Measurements from ENCODE around the gene MEIS1.

Gene MEIS1

DNA sequence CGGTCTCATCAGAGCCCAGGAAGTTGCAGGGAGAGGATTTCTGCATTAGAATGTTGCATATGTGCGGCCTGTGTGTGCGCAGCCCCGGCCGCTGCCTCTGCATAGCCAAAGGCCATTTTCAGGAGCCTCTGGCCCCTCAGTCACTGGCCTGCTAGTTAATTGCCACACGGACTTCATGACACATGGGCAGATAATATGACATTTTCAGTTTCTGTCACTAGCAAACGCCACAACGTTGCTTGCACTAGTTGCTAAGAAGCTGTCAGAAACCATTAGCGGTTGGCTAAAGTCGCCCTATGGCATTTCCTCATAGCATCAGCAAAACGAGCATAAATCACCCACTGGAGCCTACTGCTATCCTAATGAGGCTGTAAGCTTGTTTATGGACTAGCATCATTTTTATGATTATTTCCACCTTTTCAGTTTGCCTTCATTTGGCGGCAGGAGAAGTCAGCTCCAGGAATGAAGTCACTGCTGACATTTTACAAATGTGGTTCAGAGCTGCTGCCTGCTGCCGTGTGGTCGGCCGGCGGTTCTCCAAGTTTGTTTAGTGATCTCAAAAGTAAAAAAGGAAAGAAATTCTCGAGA lies 73.7 kb downstream of the MEIS1 start:
- Histone ChIP-seq H3K27ac (no peak overlapping the region), H3K9me3 (ENCODE audit: severe bottlenecking) (no peaks in the 10 kb centered on the region), H3K36me3 (no peaks in the 10 kb centered on the region), H3K4me3 (ENCODE audit: low read depth, low read length) (no peak overlapping the region), H3K27me3 (ENCODE audit: insufficient read depth, low read depth, severe bottlenecking) (no peaks in the 10 kb centered on the region)
- DNase-seq = no peak
- TF ChIP-seq, protein P1, sequence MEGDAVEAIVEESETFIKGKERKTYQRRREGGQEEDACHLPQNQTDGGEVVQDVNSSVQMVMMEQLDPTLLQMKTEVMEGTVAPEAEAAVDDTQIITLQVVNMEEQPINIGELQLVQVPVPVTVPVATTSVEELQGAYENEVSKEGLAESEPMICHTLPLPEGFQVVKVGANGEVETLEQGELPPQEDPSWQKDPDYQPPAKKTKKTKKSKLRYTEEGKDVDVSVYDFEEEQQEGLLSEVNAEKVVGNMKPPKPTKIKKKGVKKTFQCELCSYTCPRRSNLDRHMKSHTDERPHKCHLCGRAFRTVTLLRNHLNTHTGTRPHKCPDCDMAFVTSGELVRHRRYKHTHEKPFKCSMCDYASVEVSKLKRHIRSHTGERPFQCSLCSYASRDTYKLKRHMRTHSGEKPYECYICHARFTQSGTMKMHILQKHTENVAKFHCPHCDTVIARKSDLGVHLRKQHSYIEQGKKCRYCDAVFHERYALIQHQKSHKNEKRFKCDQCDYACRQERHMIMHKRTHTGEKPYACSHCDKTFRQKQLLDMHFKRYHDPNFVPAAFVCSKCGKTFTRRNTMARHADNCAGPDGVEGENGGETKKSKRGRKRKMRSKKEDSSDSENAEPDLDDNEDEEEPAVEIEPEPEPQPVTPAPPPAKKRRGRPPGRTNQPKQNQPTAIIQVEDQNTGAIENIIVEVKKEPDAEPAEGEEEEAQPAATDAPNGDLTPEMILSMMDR (IDR thresholded peaks at IDR 0.05; ENCODE audit: low read depth, low read length) = no peak

DNA sequence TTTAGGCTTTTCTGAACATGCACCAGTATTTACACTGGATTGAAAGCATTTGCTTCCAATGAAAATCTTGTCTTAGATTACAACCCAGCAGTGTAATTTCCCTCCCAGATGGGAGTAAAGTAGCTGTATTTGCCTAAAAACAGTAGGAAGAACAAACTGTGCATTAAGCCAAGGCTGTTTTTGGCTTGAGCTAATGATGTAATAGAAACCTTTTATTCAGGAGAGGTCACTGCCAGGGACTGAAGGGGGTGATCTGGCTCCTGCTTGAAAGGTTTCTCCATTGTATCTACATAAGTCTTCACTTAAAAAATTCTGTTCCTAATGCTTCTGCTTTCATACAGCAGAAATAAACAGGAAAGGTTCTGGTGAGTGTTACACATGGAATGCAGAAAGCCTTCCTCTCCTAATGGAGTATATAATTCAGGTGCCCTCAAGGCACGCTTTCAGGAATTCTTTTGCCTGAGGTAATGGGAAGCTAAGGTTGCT lies 74.4 kb downstream of the MEIS1 start:
- TF ChIP-seq, protein P1 (IDR thresholded peaks at IDR 0.05; ENCODE audit: low read depth, low read length) = no peak
- Histone ChIP-seq H3K9me3 (ENCODE audit: severe bottlenecking) (no peaks in the 10 kb centered on the region), H3K27ac (no peak overlapping the region), H3K36me3 (no peaks in the 10 kb centered on the region), H3K27me3 (ENCODE audit: insufficient read depth, low read depth, severe bottlenecking) (no peaks in the 10 kb centered on the region), H3K4me3 (ENCODE audit: low read depth, low read length) (no peak overlapping the region)
- no peak for DNase-seq

DNA sequence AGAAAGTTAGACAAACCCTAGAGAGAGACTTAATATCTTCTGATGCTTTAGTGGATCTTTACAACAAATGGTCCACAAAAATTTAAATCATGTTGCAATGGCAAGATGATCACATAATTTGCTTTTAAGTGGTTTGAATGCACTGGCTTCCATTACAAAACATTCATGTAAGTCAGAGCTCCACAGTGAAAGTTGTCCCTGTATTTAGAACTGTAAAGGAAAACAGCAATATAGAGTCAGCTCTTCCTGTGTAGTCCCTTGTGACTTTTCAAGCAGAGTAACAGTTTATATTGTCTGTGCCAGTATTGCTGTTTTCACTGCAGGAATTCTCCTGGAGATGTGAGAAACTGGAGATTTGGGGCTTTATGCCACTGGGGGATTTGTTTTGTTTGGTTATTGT lies 77.7 kb downstream of the MEIS1 start:
- no peak overlapping the region for H3K27ac ChIP-seq
- DNase-seq = no peak
- H3K36me3 ChIP-seq = no peaks in the 10 kb centered on the region
- no peaks in the 10 kb centered on the region for H3K9me3 ChIP-seq (ENCODE audit: severe bottlenecking)
- no peak overlapping the region for H3K4me3 ChIP-seq (ENCODE audit: low read depth, low read length)
- TF ChIP-seq, protein P1 (IDR thresholded peaks at IDR 0.05; ENCODE audit: low read depth, low read length) = no peak
- H3K27me3 ChIP-seq (ENCODE audit: insufficient read depth, low read depth, severe bottlenecking) = no peaks in the 10 kb centered on the region

DNA sequence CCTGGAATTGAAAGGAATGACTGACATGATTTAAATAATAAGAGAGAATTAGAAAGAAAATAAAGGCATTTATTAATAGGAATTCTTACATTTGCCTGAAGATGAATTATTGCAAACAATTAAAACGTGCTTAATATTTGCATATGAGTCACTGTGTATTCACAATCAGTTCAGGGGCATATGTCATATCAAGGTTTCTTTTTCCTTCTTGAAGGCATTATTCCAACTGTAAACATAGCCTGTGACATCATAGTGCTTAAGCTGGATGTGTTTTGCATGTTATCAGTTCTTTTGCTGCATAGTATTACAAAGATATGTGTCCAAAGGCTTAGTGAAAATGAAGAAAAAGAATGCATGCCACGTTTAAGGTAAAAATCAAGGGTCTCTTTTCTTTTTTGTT lies 80.8 kb downstream of the MEIS1 start:
- no peaks in the 10 kb centered on the region for H3K27me3 ChIP-seq (ENCODE audit: insufficient read depth, low read depth, severe bottlenecking)
- no peak overlapping the region for H3K4me3 ChIP-seq (ENCODE audit: low read depth, low read length)
- no peak overlapping the region for H3K27ac ChIP-seq
- H3K9me3 ChIP-seq (ENCODE audit: severe bottlenecking) = no peaks in the 10 kb centered on the region
- TF ChIP-seq, protein P1 (IDR thresholded peaks at IDR 0.05; ENCODE audit: low read depth, low read length) = no peak
- DNase-seq = no peak
- no peaks in the 10 kb centered on the region for H3K36me3 ChIP-seq

DNA sequence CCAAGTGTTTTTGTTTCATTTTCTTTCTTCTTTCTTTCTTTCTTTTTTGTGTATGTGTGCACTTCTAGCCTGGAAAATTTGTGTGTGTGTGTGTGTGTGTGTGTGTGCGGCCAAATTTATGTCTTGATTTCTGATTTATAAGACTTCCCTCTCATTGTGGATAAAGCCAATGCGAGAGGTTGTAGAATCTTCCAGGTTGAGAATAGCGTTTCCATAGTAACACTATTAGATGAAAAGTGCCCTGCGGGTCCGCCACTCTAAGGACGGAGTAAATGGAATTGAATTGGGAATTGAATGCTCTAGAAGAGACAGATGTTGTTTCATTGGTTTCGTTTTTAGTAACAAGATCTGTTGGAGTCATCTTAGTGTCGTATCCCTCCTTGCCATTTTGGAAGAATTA lies 81.6 kb downstream of the MEIS1 start:
- DNase-seq = no peak
- no peak overlapping the region for H3K4me3 ChIP-seq (ENCODE audit: low read depth, low read length)
- H3K27me3 ChIP-seq (ENCODE audit: insufficient read depth, low read depth, severe bottlenecking) = no peaks in the 10 kb centered on the region
- H3K27ac ChIP-seq = no peak overlapping the region
- H3K36me3 ChIP-seq = no peaks in the 10 kb centered on the region
- H3K9me3 ChIP-seq (ENCODE audit: severe bottlenecking) = no peaks in the 10 kb centered on the region
- TF ChIP-seq, protein P1 (IDR thresholded peaks at IDR 0.05; ENCODE audit: low read depth, low read length) = no peak

DNA sequence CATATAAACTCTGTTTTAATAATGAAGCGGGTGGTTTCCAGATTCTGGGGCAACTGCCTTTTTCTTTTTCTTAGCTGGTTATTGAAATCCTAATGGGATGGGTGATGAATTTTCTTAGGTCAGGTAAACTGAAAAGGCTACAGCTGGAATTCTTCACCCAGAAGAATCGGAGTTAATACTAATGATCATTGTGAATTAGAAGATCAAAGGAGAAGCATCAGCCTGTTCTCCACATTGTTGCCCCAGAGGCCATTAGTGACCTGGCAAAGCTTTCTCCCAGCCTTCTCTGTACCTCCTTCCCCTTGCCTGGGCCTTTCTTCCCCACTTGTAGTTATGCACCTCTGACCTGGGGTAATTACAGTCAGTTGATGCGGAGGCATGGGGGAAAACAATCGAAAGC lies 82.8 kb downstream of the MEIS1 start:
- Histone ChIP-seq H3K4me3 (ENCODE audit: low read depth, low read length) (no peak overlapping the region), H3K9me3 (ENCODE audit: severe bottlenecking) (no peaks in the 10 kb centered on the region), H3K36me3 (no peaks in the 10 kb centered on the region), H3K27me3 (ENCODE audit: insufficient read depth, low read depth, severe bottlenecking) (no peaks in the 10 kb centered on the region), H3K27ac (no peak overlapping the region)
- no peak for DNase-seq
- TF ChIP-seq, protein P1 (IDR thresholded peaks at IDR 0.05; ENCODE audit: low read depth, low read length) = no peak
